Kidney (tissue), 14 donors: ENCODE data around the gene NUDT9. TPM values are rescaled to one million over a fixed set of nuclear protein-coding genes. Genes with fewer than 3 reads are reported as not detected.
"Not testable (repeated sequence)": the region's sequence is repeated elsewhere in the genome, so short reads cannot be mapped to it uniquely, and the experiment has no call there.

Experiments
- DNase-seq, 5 donors: peaks; one replicate each; pipeline ENCODE4 v3.0.0-alpha.2; 2013 to 2020
- FAIRE-seq: peaks from 2 replicates; lab custom pipeline; 2012; peaks lifted over from hg19 to GRCh38; lab: Jason Lieb, UNC
- H3K27ac ChIP-seq, 2 donors: one replicate each; pipeline ENCODE4 v1.7.0; 2013; ENCODE audit warnings: low read depth in 2 of 2, low read length in 2 of 2, inconsistent platforms in 1 of 2
- H3K27me3 ChIP-seq: one replicate; pipeline ENCODE4 v1.7.1; 2013; ENCODE audit warnings: low read length, inconsistent platforms; ENCODE audit not compliant: control insufficient read depth, insufficient read depth
- H3K36me3 ChIP-seq, 3 donors: one replicate each; pipeline versions ENCODE4 v1.7.0 to v1.7.1; 2013; ENCODE audit warnings: low read length in 3 of 3, control low read depth in 1 of 3, inconsistent platforms in 1 of 3; ENCODE audit not compliant: insufficient read depth in 3 of 3, control insufficient read depth in 2 of 3
- H3K4me1 ChIP-seq, 3 donors: one replicate each; pipeline versions ENCODE4 v1.7.0 to v1.7.1; 2013; ENCODE audit warnings: low read length in 3 of 3, inconsistent platforms in 1 of 3, low read depth in 1 of 3; ENCODE audit not compliant: control insufficient read depth in 2 of 3, insufficient read depth in 2 of 3
- H3K4me3 ChIP-seq, 3 donors: one replicate each; pipeline versions ENCODE4 v1.7.0 to v1.8.1; 2013; ENCODE audit warnings: low read length in 3 of 3, control low read depth in 1 of 3, inconsistent platforms in 1 of 3
- H3K9ac ChIP-seq, 3 donors: one replicate each; pipeline versions ENCODE4 v1.7.0 to v1.7.1; 2013; ENCODE audit warnings: low read length in 3 of 3, control low read depth in 1 of 3, inconsistent platforms in 1 of 3
- H3K9me3 ChIP-seq, 3 donors: one replicate each; pipeline versions ENCODE4 v1.7.0 to v1.7.1; 2013; ENCODE audit warnings: low read length in 3 of 3, control low read depth in 1 of 3, inconsistent platforms in 1 of 3; ENCODE audit not compliant: control insufficient read depth in 2 of 3, insufficient read depth in 1 of 3
- intact Hi-C: fragments of 100-400 bp; cut with DNase I; formaldehyde crosslinking; loops from one replicate; pipeline ENCODE4 v1.11.1; 2022
- polyA plus RNA-seq: library from polyadenylated mRNA; stranded (reverse); fragments of 350-450 nt; fragmentation: Illumina TruSeq; extraction: RNeasy Lipid Tissue Mini Kit (QIAGEN cat#74804); gene quantifications from one replicate; pipeline ENCODE4 v1.2.3, GENCODE V29; 2014; ENCODE audit warnings: low read depth, low replicate concordance; ENCODE audit not compliant: insufficient read depth
- total RNA-seq: library from RNA; stranded (reverse); fragmentation: NEBNext Ultra II Directional; extraction: Animal tissue kit (Norgen Biotek cat#: 25700); gene quantifications from one replicate; pipeline ENCODE4 v1.2.1, GENCODE V29; 2021
- TF ChIP-seq, protein P1 (sequence below): IDR thresholded peaks from 3 replicates; pipeline ENCODE4 v1.5.1; 2012; ENCODE audit warnings: mild to moderate bottlenecking, moderate library complexity, borderline replicate concordance; ENCODE audit not compliant: insufficient read depth; ENCODE audit errors: extremely low read depth
- donor health status: control.
- donor health status: control.
- donor health status: control.
- donor health status: control.
- donor health status: control.
- donor health status: DM: yes; HTN: yes; CAD: no.
- donor health status: Normal renal cell carcinoma (clear cell type).

Gene NUDT9
- total and polyA plus RNA-seq, 2 donors from 2014 or later, result 30.4 to 49.5 TPM

DNA sequence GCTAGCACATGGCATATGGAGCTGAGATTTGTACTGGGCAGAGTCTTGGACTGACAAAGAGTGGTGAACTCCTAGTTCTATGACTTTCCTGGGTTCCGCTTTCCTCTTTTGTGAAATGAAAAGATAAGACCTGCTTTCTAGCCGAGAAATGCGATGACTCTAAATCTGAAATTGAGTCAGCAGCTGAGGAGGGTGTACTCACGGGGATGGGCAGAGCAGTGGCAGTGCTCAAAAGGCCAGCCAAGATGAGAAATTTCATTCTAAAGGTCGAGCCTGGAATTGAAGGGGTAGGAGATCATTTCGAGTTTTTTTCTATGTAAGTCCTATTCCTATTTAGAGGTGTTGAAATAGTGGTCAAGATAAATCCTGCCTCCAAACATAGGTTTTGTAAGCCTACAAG lies 47.0 kb downstream of the NUDT9 start:
- Histone ChIP-seq H3K27me3 (no peaks in the 10 kb centered on the region), H3K36me3 (no peaks in the 10 kb centered on the region), H3K9ac (no peak overlapping the region), H3K27ac (no peak overlapping the region), H3K4me1 (peaks cover 0 to 3% (median 0%) of the 10 kb centered on the region in 3 donors), H3K9me3 (no peaks in the 10 kb centered on the region), H3K4me3 (no peak overlapping the region)
- TF ChIP-seq, protein P1, sequence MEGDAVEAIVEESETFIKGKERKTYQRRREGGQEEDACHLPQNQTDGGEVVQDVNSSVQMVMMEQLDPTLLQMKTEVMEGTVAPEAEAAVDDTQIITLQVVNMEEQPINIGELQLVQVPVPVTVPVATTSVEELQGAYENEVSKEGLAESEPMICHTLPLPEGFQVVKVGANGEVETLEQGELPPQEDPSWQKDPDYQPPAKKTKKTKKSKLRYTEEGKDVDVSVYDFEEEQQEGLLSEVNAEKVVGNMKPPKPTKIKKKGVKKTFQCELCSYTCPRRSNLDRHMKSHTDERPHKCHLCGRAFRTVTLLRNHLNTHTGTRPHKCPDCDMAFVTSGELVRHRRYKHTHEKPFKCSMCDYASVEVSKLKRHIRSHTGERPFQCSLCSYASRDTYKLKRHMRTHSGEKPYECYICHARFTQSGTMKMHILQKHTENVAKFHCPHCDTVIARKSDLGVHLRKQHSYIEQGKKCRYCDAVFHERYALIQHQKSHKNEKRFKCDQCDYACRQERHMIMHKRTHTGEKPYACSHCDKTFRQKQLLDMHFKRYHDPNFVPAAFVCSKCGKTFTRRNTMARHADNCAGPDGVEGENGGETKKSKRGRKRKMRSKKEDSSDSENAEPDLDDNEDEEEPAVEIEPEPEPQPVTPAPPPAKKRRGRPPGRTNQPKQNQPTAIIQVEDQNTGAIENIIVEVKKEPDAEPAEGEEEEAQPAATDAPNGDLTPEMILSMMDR, result no peak
- intact Hi-C loops, result loop anchor here (10.0 kb wide), 1 partner anchor 85 kb away; no protein-coding TSS in a partner anchor
- FAIRE-seq (no peak), DNase-seq (no peak)

DNA sequence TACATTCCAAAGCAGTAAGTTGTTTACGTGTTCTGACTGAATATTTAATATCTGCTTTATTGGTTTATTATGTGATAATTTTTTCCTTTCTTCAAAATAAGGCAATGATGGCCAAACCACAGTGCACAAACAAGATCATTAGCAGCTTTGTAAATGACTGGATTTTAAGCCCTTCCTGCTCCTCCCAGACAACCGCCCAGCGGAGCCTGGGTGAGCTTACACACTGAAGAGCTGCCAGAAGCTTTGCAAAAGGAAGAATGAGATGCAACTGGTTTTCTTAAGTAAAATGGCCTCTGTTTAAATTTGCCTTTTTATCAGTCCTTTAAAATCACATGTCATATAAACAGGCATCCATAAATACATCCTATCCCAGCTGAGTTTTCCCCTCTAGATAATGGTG lies 54.6 kb downstream of the NUDT9 start:
- Histone ChIP-seq H3K9ac (no peak overlapping the region), H3K4me1 (no peaks in the 10 kb centered on the region), H3K27me3 (no peaks in the 10 kb centered on the region), H3K27ac (no peak overlapping the region), H3K36me3 (no peaks in the 10 kb centered on the region), H3K9me3 (no peaks in the 10 kb centered on the region), H3K4me3 (no peak overlapping the region)
- intact Hi-C loops, result no loop called here
- DNase-seq, result no peak
- no peak for FAIRE-seq
- TF ChIP-seq, protein P1, result no peak

GRCh38 chr4:87478732-87479250 lies 56.4 kb downstream of the NUDT9 start:
- FAIRE-seq, result no peak
- no peak for DNase-seq
- no peaks in the 10 kb centered on the region for H3K36me3 ChIP-seq
- intact Hi-C loops, result no loop called here
- no peaks in the 10 kb centered on the region for H3K4me1 ChIP-seq
- TF ChIP-seq, protein P1, result no peak
- no peaks in the 10 kb centered on the region for H3K9me3 ChIP-seq
- no peaks in the 10 kb centered on the region for H3K27me3 ChIP-seq
- no peak overlapping the region for H3K4me3 ChIP-seq
- no peak overlapping the region for H3K9ac ChIP-seq
- H3K27ac ChIP-seq, result no peak overlapping the region

- no peak for DNase-seq
- H3K9me3 ChIP-seq, result no peaks in the 10 kb centered on the region
- TF ChIP-seq, protein P1, result no peak
- H3K4me1 ChIP-seq, result no peaks in the 10 kb centered on the region
- FAIRE-seq, result no peak
- intact Hi-C loops, result no loop called here
- H3K27me3 ChIP-seq, result no peaks in the 10 kb centered on the region
- H3K9ac ChIP-seq, result no peak overlapping the region
- no peak overlapping the region for H3K27ac ChIP-seq
- H3K4me3 ChIP-seq, result no peak overlapping the region
- H3K36me3 ChIP-seq, result no peaks in the 10 kb centered on the region
Measured at GRCh38 chr4:87481377-87481776, 59.0 kb downstream of the NUDT9 start.

- H3K4me3 ChIP-seq, H3K9me3 ChIP-seq, H3K9ac ChIP-seq, H3K36me3 ChIP-seq, H3K27ac ChIP-seq, H3K4me1 ChIP-seq, FAIRE-seq, DNase-seq, intact Hi-C loops, H3K27me3 ChIP-seq: not testable (repeated sequence)
Measured at GRCh38 chr4:87483247-87483646, 60.9 kb downstream of the NUDT9 start.
